SK-N-SH (cell line): ENCODE data around the gene NLGN1. TPM values are rescaled to one million over a fixed set of nuclear protein-coding genes. Genes with fewer than 3 reads are reported as not detected.

Source experiments
- CTCF ChIA-PET: fragments of 300-600, 350-600 bp; formaldehyde crosslinking; extraction: SDS; loops from one replicate; lab custom pipeline; 2021; lab: Yijun Ruan, JAX
- POLR2A ChIA-PET: fragments of 350-600 bp; sonication (Branson Sonifier 250); formaldehyde crosslinking; extraction: SDS; loops from one replicate; lab custom pipeline; 2020; ENCODE audit warnings: antibody characterized with exemption, inconsistent platforms; lab: Yijun Ruan, JAX
- DNase-seq: peaks from one replicate; pipeline ENCODE4 v3.0.0; 2012
- H2AFZ ChIP-seq: fragments of 200-600 bp; sonication (generic); 2 replicates; pipeline ENCODE4 v1.8.1; 2016; ENCODE audit warnings: antibody characterized with exemption, mild to moderate bottlenecking, low read depth
- H3F3A ChIP-seq: fragments of 200-600 bp; sonication (generic); replicated peaks from 2 replicates; pipeline ENCODE3; 2016; ENCODE audit warnings: antibody characterized with exemption, mild to moderate bottlenecking; ENCODE audit not compliant: insufficient read depth
- H3K27ac ChIP-seq, 2 experiments: fragments of 200-500 bp in 1 of 2; fragments of 200-600 bp in 1 of 2; sonication (Bioruptor generic) in 1 of 2; sonication (generic), shearing (Covaris generic) in 1 of 2; 2 replicates each; pipeline versions ENCODE4 v1.5.1 to v1.6.1; 2014 to 2016; ENCODE audit warnings: low read depth in 2 of 2, inconsistent platforms in 1 of 2, low read length in 1 of 2, mild to moderate bottlenecking in 1 of 2, mixed read lengths in 1 of 2
- H3K27me3 ChIP-seq: fragments of 200-600 bp; sonication (generic), shearing (Covaris generic); 2 replicates; pipeline ENCODE4 v1.6.1; 2016; ENCODE audit warnings: mixed run types; ENCODE audit not compliant: insufficient read depth
- H3K36me3 ChIP-seq, 2 experiments: fragments of 200-500 bp in 1 of 2; fragments of 200-600 bp in 1 of 2; sonication (Bioruptor generic) in 1 of 2; sonication (generic) in 1 of 2; replicated peaks in 1 of 2; 2 replicates each; pipeline versions ENCODE3 to v1.5.1; 2014 to 2016; ENCODE audit warnings: low read length in 1 of 2, mild to moderate bottlenecking in 1 of 2; ENCODE audit not compliant: insufficient read depth in 2 of 2, control insufficient read depth in 1 of 2
- H3K4me1 ChIP-seq, 2 experiments: fragments of 200-500 bp in 1 of 2; fragments of 200-600 bp in 1 of 2; sonication (Bioruptor generic) in 1 of 2; sonication (generic), shearing (Covaris generic) in 1 of 2; 2 replicates each; pipeline versions ENCODE4 v1.5.1 to v1.6.1; 2014 to 2016; ENCODE audit warnings: low read depth in 1 of 2, low read length in 1 of 2, mixed run types in 1 of 2; ENCODE audit not compliant: insufficient read depth in 2 of 2, control insufficient read depth in 1 of 2
- H3K4me2 ChIP-seq: fragments of 200-600 bp; sonication (generic), shearing (Covaris generic); 2 replicates; pipeline ENCODE4 v1.6.1; 2017; ENCODE audit warnings: mixed run types
- H3K4me3 ChIP-seq, 2 experiments: fragments of 200-500 bp in 1 of 2; fragments of 200-600 bp in 1 of 2; sonication (Bioruptor generic) in 1 of 2; sonication (generic), shearing (Covaris generic) in 1 of 2; 2 replicates each; pipeline versions ENCODE4 v1.5.1 to v1.8.1; 2014 to 2016; ENCODE audit warnings: low read depth in 2 of 2, inconsistent platforms in 1 of 2, low read length in 1 of 2, mild to moderate bottlenecking in 1 of 2, mixed read lengths in 1 of 2, moderate library complexity in 1 of 2
- H3K79me2 ChIP-seq: fragments of 200-600 bp; sonication (generic); 2 replicates; pipeline ENCODE4 v1.8.1; 2017; ENCODE audit warnings: mild to moderate bottlenecking; ENCODE audit not compliant: insufficient read depth
- H3K9ac ChIP-seq: fragments of 200-600 bp; sonication (generic); 2 replicates; pipeline ENCODE4 v1.6.1; 2017; ENCODE audit warnings: mixed run types
- H3K9me2 ChIP-seq: fragments of 200-600 bp; sonication (generic); 2 replicates; pipeline ENCODE4 v1.6.1; 2017; ENCODE audit warnings: mixed run types
- H3K9me3 ChIP-seq: fragments of 200-600 bp; sonication (generic); 2 replicates; pipeline ENCODE4 v1.6.1; 2017; ENCODE audit warnings: mixed run types, mild to moderate bottlenecking, moderate library complexity
- H4K20me1 ChIP-seq: fragments of 200-600 bp; sonication (generic); 2 replicates; pipeline ENCODE4 v1.6.1; 2017; ENCODE audit warnings: mild to moderate bottlenecking, mixed run types; ENCODE audit not compliant: insufficient read depth
- FOSL2 ChIP-seq: IDR thresholded peaks from 2 replicates; pipeline ENCODE4 v1.4.0; 2012; ENCODE audit warnings: low read depth, mild to moderate bottlenecking, moderate library complexity, borderline replicate concordance
- FOXJ3 ChIP-seq: sonication (generic); formaldehyde crosslinking; IDR thresholded peaks from 2 replicates; pipeline ENCODE4 v1.5.1; 2020; ENCODE audit warnings: mild to moderate bottlenecking, missing genetic modification reagents
- IRF3 ChIP-seq: fragments of 150-350 bp; IDR thresholded peaks from 2 replicates; pipeline ENCODE4 v1.6.1; 2016; ENCODE audit warnings: mild to moderate bottlenecking, low read depth, low read length
- MXI1 ChIP-seq: IDR thresholded peaks from 2 replicates; pipeline ENCODE4 v1.6.1; 2012; ENCODE audit warnings: mild to moderate bottlenecking, low read depth, low read length, improper control_type of control experiment
- NRF1 ChIP-seq: IDR thresholded peaks from 2 replicates; pipeline ENCODE4 v1.6.1; 2012; ENCODE audit warnings: low read depth, mild to moderate bottlenecking, low read length
- REST ChIP-seq: IDR thresholded peaks from 2 replicates; pipeline ENCODE4 v1.6.1; 2012; ENCODE audit warnings: mild to moderate bottlenecking, low read depth, low read length, moderate library complexity
- WGBS: methylation state at CpG from one replicate; pipeline ENCODE4 v1.1.6; 2017; ENCODE audit warnings: low lambda C conversion rate; 5-methylcytosine and 5-hydroxymethylcytosine counted together
- polyA plus RNA-seq, 3 experiments: library from polyadenylated mRNA; depleted of rRNA; stranded (reverse); fragments of >200 nt; gene quantifications; 2 replicates each; pipeline ENCODE4 v1.2.3, GENCODE V29; 2012

Gene NLGN1
- polyA plus RNA-seq, 1 of the 3 experiments (the other 2 are of a cell fraction), result 1.5 TPM

- TF ChIP-seq NRF1 (no peak), IRF3 (no peak), MXI1 (no peak)
- TF ChIP-seq, all 33 proteins: peak for 0
Observed at GRCh38 chr3:174318181-174318580, 920.6 kb downstream of the NLGN1 start (continued).

GRCh38 chr3:174321548-174321947, 924.0 kb downstream of the NLGN1 start:
- CTCF ChIA-PET, result interaction anchor here (0.9 kb wide), 1 partner anchor 77 kb away, joined by 3 read pairs; no protein-coding TSS in a partner anchor
- POLR2A ChIA-PET, result no interaction called here
- DNase-seq, result no peak

More at GRCh38 chr3:174321548-174321947, 924.0 kb downstream of the NLGN1 start:
- Histone ChIP-seq H3K27me3 (no peaks in the 10 kb centered on the region), H3K9ac (no peak overlapping the region), H3K4me3 (no peak overlapping the region), H3K79me2 (no peaks in the 10 kb centered on the region), H3K27ac (no peak overlapping the region), H3K4me2 (no peak overlapping the region), H3F3A (peaks cover 4% of the 10 kb centered on the region), H4K20me1 (no peaks in the 10 kb centered on the region), H3K36me3 (peaks cover 0 to 6% of the 10 kb centered on the region in 2 experiments), H3K9me2 (no peaks in the 10 kb centered on the region), H3K4me1 (peaks cover 0 to 11% of the 10 kb centered on the region in 2 experiments; a peak in 2 of 4 replicates), H2AFZ (no peak overlapping the region), H3K9me3 (peaks cover 18% of the 10 kb centered on the region)
- WGBS, result 5% methylated on average over 1 of the region's 1 CpG
- TF ChIP-seq FOSL2 (no peak), FOXJ3 (no peak), REST (no peak)
